Activated CD8-positive, alpha-beta T cell treated with anti-CD3 and anti-CD28 coated beads for 36 hours (primary cell): ENCODE data around the gene NAT16. TPM values are rescaled to one million over a fixed set of nuclear protein-coding genes. Genes with fewer than 3 reads are reported as not detected.
"Not testable (repeated sequence)": the region's sequence is repeated elsewhere in the genome, so short reads cannot be mapped to it uniquely, and the experiment has no call there.

Experiments
- ATAC-seq: fragments of 200-7000 bp; cut with Tn5 transposase; one replicate; pipeline ENCODE4 v1.10.0; 2021; ENCODE audit warnings: mild to moderate bottlenecking, moderate library complexity
- CTCF ChIA-PET: fragments of 350-600 bp; sonication (Branson Sonifier 250); formaldehyde crosslinking; loops from one replicate; lab custom pipeline; 2021; ENCODE audit warnings: antibody characterized with exemption; lab: Charles Lee
- POLR2A ChIA-PET: fragments of 350-600 bp; sonication (Branson Sonifier 250); formaldehyde crosslinking; loops from one replicate; lab custom pipeline; 2021; ENCODE audit warnings: antibody characterized with exemption; lab: Charles Lee
- DNase-seq: peaks from one replicate; pipeline ENCODE4 v3.0.0-alpha.2; 2020
- H3K27ac Mint-ChIP-seq: one replicate; pipeline ENCODE4 v1.8.0; 2021; ENCODE audit warnings: mild to moderate bottlenecking, mixed read lengths
- H3K27me3 Mint-ChIP-seq: one replicate; pipeline ENCODE4 v1.8.0; 2021; ENCODE audit warnings: mixed read lengths
- H3K36me3 Mint-ChIP-seq: one replicate; pipeline ENCODE4 v1.8.0; 2021; ENCODE audit warnings: low read depth, mixed read lengths
- H3K4me1 Mint-ChIP-seq: one replicate; pipeline ENCODE4 v1.8.0; 2021; ENCODE audit warnings: low read depth, mixed read lengths
- H3K4me3 Mint-ChIP-seq: one replicate; pipeline ENCODE4 v1.8.0; 2021; ENCODE audit warnings: mild to moderate bottlenecking, moderate library complexity, mixed read lengths
- H3K9me3 Mint-ChIP-seq: one replicate; pipeline ENCODE4 v1.8.0; 2021; ENCODE audit warnings: mixed read lengths
- intact Hi-C: fragments of 100-400 bp; cut with micrococcal nuclease; formaldehyde crosslinking; loops from one replicate; pipeline ENCODE4 v1.10.0; 2022
- total RNA-seq, 2 experiments: library from RNA; stranded (reverse); gene quantifications; one replicate each; pipeline ENCODE4 v1.2.3, GENCODE V29; 2021
- TF ChIP-seq, protein P1 (sequence below): fragments of 200-600 bp; IDR thresholded peaks from one replicate; pipeline ENCODE4 v1.8.0; 2022; ENCODE audit warnings: antibody characterized with exemption, mild to moderate bottlenecking

Gene NAT16
- total RNA-seq, 2 experiments from 2014 or later, result not detected

DNA sequence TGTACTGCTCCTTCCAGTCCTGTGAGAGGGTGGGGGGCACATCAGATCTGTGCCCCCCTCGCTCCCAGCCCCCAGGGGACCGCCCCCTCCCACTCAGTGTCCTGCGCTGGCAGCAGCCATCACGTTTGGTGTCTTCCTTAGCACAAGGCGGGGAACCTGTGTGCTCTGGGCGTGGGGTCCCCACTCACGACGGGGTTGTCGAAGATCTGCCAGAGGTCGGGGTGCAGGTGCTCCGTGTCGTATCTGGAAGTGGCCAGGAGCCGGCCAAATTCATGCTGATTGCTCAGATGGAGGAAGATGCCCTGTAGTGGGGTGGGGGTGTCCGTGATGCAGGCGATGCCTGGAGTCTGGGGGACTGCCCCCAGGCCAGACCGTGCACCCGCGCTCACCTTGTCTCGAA lies 30.1 kb upstream of the NAT16 start:
- no peak for ATAC-seq
- no peak for DNase-seq
- no peaks in the 10 kb centered on the region for H3K9me3 Mint-ChIP-seq
- TF ChIP-seq, protein P1, sequence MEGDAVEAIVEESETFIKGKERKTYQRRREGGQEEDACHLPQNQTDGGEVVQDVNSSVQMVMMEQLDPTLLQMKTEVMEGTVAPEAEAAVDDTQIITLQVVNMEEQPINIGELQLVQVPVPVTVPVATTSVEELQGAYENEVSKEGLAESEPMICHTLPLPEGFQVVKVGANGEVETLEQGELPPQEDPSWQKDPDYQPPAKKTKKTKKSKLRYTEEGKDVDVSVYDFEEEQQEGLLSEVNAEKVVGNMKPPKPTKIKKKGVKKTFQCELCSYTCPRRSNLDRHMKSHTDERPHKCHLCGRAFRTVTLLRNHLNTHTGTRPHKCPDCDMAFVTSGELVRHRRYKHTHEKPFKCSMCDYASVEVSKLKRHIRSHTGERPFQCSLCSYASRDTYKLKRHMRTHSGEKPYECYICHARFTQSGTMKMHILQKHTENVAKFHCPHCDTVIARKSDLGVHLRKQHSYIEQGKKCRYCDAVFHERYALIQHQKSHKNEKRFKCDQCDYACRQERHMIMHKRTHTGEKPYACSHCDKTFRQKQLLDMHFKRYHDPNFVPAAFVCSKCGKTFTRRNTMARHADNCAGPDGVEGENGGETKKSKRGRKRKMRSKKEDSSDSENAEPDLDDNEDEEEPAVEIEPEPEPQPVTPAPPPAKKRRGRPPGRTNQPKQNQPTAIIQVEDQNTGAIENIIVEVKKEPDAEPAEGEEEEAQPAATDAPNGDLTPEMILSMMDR, result no peak
- H3K27ac Mint-ChIP-seq, result no peak overlapping the region
- H3K36me3 Mint-ChIP-seq, result peaks cover 5% of the 10 kb centered on the region
- ChIA-PET CTCF (interaction anchor here (2.4 kb wide), 1 partner anchor 73 kb away, joined by 6 read pairs; no protein-coding TSS in a partner anchor), POLR2A (no interaction called here)
- no peaks in the 10 kb centered on the region for H3K27me3 Mint-ChIP-seq
- intact Hi-C loops, result no loop called here
- no peaks in the 10 kb centered on the region for H3K4me1 Mint-ChIP-seq
- no peak overlapping the region for H3K4me3 Mint-ChIP-seq

DNA sequence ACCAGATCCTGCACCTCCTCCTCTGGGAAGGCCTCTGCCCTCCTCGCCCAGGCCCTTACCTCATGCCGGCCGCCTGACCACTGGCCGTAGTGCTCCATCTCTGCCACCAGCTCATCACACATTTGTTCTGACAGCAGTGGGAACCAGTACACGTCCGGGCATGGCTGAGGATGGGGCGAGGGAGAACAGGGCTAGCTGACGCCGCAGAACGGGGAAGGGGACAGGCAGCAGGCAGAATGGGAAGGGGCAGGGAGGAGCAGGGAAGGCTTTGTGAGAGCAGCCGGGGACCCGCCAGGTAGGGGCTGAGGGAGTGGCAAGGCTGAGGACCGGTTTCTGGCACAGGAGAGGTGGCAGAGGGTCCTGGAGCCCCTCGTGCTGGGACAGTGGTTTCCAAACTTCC lies 28.7 kb upstream of the NAT16 start:
- POLR2A ChIA-PET, result interaction anchor here (0.7 to 0.8 kb wide), 2 partner anchors 9 to 576 kb away, joined by 3 read pairs; partner anchors contain the start of genes PLOD3 and ZNHIT1
- intact Hi-C loops, result no loop called here
- CTCF ChIA-PET, result no interaction called here

DNA sequence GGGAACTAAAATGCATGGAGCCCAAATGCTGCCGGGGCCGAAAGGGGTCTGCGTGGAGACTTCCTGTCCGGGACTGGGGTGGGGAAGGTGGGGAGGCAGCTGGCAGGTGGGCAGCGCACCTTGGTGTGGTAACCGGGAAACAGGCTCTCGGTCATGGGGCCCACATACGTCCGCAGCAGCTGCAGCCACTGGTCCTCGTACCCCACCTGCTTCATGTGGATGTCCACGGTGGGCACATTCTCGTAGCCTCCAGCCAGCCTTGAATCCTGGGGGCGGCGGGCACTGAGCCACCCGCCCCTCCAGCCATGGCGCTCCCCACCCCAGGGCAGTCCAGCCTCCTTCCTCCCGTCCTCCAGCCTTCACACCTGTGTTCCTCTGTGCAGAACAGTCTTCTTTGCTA lies 27.4 kb upstream of the NAT16 start:
- intact Hi-C loops, result no loop called here
- TF ChIP-seq, protein P1, result no peak
- Mint-ChIP-seq H3K27me3 (peaks cover 10% of the 10 kb centered on the region), H3K4me1 (no peaks in the 10 kb centered on the region), H3K27ac (no peak overlapping the region), H3K9me3 (no peaks in the 10 kb centered on the region), H3K36me3 (peaks cover 5% of the 10 kb centered on the region), H3K4me3 (no peak overlapping the region)
- DNase-seq (no peak), ATAC-seq (no peak)
- ChIA-PET POLR2A (interaction anchor here (1.8 kb wide), 1 partner anchor 10 kb away, joined by 4 read pairs; the partner anchor contains the start of genes PLOD3 and ZNHIT1), CTCF (no interaction called here)

More for the DNA sequence above, 28.7 kb upstream of the NAT16 start:
- no peaks in the 10 kb centered on the region for H3K9me3 Mint-ChIP-seq
- no peak overlapping the region for H3K4me3 Mint-ChIP-seq
- no peak overlapping the region for H3K27ac Mint-ChIP-seq
- no peaks in the 10 kb centered on the region for H3K4me1 Mint-ChIP-seq
- peaks cover 5% of the 10 kb centered on the region for H3K36me3 Mint-ChIP-seq
- TF ChIP-seq, protein P1, result no peak
- DNase-seq (no peak), ATAC-seq (no peak)
- H3K27me3 Mint-ChIP-seq, result peaks cover 4% of the 10 kb centered on the region

DNA sequence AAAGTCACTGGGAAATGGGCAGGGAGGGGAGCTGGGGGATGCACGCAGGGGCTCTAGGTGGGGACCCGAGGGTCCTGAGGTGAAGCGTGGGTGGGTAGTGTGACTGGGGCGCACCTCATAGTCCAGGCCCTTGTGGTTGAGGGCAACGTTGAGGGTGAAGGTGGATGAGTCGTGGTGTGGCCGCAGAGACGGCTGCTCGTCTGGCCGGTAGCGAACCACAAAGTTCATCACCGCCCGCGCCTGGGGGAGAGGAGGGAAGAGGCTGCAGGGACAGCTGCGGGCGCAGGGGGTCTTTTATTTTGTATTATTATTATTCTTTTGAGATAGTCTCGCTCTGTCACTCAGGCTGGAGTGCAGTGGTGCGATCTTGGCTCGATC lies 26.6 kb upstream of the NAT16 start:
- DNase-seq, result no peak
- H3K4me3 Mint-ChIP-seq, result no peak overlapping the region
- no peak overlapping the region for H3K27ac Mint-ChIP-seq
- ATAC-seq, result no peak
- CTCF ChIA-PET, result no interaction called here
- peaks cover 5% of the 10 kb centered on the region for H3K36me3 Mint-ChIP-seq
- H3K9me3 Mint-ChIP-seq, result no peaks in the 10 kb centered on the region
- H3K4me1 Mint-ChIP-seq, result no peaks in the 10 kb centered on the region
- POLR2A ChIA-PET, result interaction anchor here (1.8 kb wide), 1 partner anchor 11 kb away, joined by 4 read pairs; the partner anchor contains the start of genes PLOD3 and ZNHIT1
- intact Hi-C loops, result no loop called here
- TF ChIP-seq, protein P1, result no peak
- peaks cover 10% of the 10 kb centered on the region for H3K27me3 Mint-ChIP-seq

DNA sequence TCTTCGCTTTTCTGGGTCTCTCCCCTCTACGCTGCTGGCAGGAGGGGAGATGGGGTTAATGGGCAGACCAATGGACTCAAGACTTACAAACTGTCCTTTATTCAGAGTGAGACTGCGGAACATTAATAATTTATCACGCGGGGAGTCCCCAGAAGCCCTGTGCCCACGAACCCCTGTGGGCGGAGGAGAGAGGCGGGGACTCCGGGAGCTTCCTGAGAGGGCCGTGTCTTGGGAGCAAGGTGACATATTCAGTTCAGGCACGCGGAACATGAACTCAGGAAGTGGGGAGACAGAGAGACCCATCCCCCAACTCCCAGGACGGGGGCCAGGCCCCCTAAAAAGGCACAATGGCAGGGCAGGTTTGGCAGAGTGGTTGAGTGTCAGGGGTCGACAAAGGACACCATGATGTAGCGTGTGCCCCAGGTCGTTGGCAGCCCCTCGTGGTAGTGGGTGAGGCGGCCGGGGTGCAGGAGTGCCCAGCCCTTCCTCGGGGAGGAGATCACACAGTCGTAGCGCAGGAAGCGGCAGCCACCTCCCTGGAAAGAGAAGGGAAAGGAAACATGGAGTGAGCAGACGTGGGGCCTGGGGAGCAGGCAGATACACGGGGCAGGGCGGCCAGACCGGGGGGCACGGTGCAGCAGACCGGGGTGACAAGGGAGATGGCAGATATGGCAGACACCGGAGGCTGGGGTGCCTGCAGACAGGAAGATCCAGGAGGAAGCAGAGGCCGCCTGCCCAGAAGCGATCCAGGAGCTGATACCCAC lies 26.0 kb upstream of the NAT16 start:
- intact Hi-C loops, result no loop called here
- ATAC-seq, result no peak
- Mint-ChIP-seq H3K27me3 (peaks cover 15% of the 10 kb centered on the region), H3K4me1 (no peaks in the 10 kb centered on the region), H3K4me3 (no peak overlapping the region), H3K36me3 (peaks cover 5% of the 10 kb centered on the region), H3K27ac (no peak overlapping the region), H3K9me3 (no peaks in the 10 kb centered on the region)
- ChIA-PET CTCF (interaction anchor here (4.7 kb wide), 1 partner anchor 14 kb away, joined by 24 read pairs; no protein-coding TSS in a partner anchor), POLR2A (interaction anchor here (0.6 to 1.8 kb wide), 2 partner anchors 12 to 225 kb away, joined by 4 to 5 read pairs; partner anchors contain the start of genes PLOD3 and ZNHIT1)
- DNase-seq, result no peak
- TF ChIP-seq, protein P1, result no peak

DNA sequence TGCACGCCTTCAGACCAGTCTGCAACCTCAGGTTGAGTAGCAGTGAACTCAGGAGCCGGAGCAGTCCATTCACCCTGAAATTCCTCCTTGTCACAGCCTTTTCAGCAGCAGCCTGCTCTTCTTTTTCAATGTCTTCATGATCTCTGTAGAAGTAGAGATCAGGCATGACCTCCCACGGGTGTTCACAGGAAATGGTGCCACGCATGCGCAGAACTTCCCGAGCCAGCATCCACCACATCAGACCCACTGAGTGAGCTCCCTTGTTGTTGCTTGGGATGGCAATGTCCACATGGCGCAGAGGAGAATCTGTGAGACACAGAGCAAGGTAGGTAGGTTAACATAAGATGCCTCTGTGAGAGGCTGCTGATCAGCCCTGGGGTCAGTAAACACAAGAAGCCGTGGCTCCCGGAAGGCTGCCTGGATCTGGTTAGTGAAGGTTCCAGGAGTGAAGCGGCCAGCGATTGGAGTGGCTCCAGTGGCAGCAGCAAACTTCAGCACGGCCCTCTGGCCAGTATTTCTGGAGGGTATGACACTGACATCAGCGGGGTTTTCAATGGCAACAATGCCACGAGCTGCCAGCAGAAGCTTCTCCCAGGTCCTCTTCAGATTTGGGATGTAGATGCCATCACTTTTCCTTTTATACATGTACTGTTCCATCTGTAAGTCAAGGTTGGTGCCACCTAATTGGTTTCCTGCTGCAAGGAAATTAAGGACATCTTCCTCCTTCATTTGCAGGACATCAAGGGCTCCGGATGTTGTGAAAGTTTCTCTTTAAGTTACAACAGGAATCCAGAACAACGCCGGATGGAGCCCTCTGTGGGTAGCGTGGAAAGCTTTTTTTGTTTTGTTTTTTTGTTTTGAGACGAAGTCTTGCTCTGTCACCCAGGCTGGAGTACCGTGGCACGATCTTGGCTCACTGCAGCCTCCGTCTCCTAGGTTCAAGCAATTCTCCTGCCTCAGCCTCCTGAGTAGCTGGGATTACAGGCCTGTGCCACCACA lies 23.9 kb upstream of the NAT16 start:
- Mint-ChIP-seq H3K4me3 (peak overlapping the region; percentile 22), H3K27ac (peak overlapping the region; percentile 47)
- intact Hi-C loops, result not testable (repeated sequence)

More for the DNA sequence above, 23.9 kb upstream of the NAT16 start:
- ATAC-seq, H3K36me3 Mint-ChIP-seq, H3K9me3 Mint-ChIP-seq, DNase-seq, POLR2A ChIA-PET, H3K4me1 Mint-ChIP-seq: not testable (repeated sequence)
- peaks cover 27% of the 10 kb centered on the region for H3K27me3 Mint-ChIP-seq
- CTCF ChIA-PET, result interaction anchor here (4.7 kb wide), 1 partner anchor 11 kb away, joined by 24 read pairs; no protein-coding TSS in a partner anchor
